HL-60 (cell line): Measurements from ENCODE around the gene YTHDF1.

Experiments
- TF ChIP-seq, protein P1 (sequence below): IDR thresholded peaks from one replicate; pipeline ENCODE4 v1.5.1; 2011; ENCODE audit warnings: low read length, control low read depth, inconsistent platforms; ENCODE audit not compliant: insufficient read depth
- TF ChIP-seq, protein P2 (sequence below): IDR thresholded peaks from 2 replicates; pipeline ENCODE4 v1.6.1; 2012; ENCODE audit warnings: low read depth; ENCODE audit not compliant: insufficient replicate concordance

- TF ChIP-seq, protein P1, sequence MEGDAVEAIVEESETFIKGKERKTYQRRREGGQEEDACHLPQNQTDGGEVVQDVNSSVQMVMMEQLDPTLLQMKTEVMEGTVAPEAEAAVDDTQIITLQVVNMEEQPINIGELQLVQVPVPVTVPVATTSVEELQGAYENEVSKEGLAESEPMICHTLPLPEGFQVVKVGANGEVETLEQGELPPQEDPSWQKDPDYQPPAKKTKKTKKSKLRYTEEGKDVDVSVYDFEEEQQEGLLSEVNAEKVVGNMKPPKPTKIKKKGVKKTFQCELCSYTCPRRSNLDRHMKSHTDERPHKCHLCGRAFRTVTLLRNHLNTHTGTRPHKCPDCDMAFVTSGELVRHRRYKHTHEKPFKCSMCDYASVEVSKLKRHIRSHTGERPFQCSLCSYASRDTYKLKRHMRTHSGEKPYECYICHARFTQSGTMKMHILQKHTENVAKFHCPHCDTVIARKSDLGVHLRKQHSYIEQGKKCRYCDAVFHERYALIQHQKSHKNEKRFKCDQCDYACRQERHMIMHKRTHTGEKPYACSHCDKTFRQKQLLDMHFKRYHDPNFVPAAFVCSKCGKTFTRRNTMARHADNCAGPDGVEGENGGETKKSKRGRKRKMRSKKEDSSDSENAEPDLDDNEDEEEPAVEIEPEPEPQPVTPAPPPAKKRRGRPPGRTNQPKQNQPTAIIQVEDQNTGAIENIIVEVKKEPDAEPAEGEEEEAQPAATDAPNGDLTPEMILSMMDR = no peak
- TF ChIP-seq, protein P2, sequence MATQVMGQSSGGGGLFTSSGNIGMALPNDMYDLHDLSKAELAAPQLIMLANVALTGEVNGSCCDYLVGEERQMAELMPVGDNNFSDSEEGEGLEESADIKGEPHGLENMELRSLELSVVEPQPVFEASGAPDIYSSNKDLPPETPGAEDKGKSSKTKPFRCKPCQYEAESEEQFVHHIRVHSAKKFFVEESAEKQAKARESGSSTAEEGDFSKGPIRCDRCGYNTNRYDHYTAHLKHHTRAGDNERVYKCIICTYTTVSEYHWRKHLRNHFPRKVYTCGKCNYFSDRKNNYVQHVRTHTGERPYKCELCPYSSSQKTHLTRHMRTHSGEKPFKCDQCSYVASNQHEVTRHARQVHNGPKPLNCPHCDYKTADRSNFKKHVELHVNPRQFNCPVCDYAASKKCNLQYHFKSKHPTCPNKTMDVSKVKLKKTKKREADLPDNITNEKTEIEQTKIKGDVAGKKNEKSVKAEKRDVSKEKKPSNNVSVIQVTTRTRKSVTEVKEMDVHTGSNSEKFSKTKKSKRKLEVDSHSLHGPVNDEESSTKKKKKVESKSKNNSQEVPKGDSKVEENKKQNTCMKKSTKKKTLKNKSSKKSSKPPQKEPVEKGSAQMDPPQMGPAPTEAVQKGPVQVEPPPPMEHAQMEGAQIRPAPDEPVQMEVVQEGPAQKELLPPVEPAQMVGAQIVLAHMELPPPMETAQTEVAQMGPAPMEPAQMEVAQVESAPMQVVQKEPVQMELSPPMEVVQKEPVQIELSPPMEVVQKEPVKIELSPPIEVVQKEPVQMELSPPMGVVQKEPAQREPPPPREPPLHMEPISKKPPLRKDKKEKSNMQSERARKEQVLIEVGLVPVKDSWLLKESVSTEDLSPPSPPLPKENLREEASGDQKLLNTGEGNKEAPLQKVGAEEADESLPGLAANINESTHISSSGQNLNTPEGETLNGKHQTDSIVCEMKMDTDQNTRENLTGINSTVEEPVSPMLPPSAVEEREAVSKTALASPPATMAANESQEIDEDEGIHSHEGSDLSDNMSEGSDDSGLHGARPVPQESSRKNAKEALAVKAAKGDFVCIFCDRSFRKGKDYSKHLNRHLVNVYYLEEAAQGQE = no peak
Measured at GRCh38 chr20:63233924-63234323, 18.0 kb upstream of the YTHDF1 start.
